ENCODE data around the gene BBS5.

DNA sequence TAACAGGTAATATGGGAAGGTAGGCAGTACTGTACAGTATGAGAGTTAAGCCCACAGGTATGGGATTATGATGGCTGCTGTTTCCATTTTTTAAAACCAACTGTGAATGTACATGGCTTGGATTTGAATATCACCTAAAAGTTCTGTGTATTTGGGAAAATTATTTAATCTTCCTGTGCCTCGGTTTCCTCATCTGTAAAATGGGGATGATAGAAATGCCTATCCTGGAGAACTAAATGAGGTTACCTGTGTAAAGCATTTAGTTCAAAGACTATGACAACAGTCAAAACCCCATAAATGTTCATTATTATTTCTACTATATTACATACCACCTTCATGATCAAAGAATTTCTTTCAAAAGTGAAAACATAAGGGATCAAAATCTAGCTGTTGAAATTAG, 33.8 kb downstream of the BBS5 start:
- TF ChIP-seq, protein P1, sequence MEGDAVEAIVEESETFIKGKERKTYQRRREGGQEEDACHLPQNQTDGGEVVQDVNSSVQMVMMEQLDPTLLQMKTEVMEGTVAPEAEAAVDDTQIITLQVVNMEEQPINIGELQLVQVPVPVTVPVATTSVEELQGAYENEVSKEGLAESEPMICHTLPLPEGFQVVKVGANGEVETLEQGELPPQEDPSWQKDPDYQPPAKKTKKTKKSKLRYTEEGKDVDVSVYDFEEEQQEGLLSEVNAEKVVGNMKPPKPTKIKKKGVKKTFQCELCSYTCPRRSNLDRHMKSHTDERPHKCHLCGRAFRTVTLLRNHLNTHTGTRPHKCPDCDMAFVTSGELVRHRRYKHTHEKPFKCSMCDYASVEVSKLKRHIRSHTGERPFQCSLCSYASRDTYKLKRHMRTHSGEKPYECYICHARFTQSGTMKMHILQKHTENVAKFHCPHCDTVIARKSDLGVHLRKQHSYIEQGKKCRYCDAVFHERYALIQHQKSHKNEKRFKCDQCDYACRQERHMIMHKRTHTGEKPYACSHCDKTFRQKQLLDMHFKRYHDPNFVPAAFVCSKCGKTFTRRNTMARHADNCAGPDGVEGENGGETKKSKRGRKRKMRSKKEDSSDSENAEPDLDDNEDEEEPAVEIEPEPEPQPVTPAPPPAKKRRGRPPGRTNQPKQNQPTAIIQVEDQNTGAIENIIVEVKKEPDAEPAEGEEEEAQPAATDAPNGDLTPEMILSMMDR (conservative IDR thresholded peaks at IDR 0.05; ENCODE audit: low read depth in 2 of 2) = no peak
- TF ChIP-seq STAT1 (IDR thresholded peaks at IDR 0.05; ENCODE audit: unreplicated experiment) (no peak), POLR2AphosphoS5 (IDR thresholded peaks at IDR 0.05; ENCODE audit: low read depth) (no peak), ZNF331 (CRISPR knock-in tag; IDR thresholded peaks at IDR 0.05; ENCODE audit: low read depth) (no peak), EZH2phosphoT487 (IDR thresholded peaks at IDR 0.05; ENCODE audit: unreplicated experiment) (no peak), EZH2 (IDR thresholded peaks at IDR 0.05; ENCODE audit: low read depth, unreplicated experiment) (no peak), CREB1 (CRISPR knock-in tag; IDR thresholded peaks at IDR 0.05; ENCODE audit: low read depth) (no peak)
- TF ChIP-seq, protein P2, sequence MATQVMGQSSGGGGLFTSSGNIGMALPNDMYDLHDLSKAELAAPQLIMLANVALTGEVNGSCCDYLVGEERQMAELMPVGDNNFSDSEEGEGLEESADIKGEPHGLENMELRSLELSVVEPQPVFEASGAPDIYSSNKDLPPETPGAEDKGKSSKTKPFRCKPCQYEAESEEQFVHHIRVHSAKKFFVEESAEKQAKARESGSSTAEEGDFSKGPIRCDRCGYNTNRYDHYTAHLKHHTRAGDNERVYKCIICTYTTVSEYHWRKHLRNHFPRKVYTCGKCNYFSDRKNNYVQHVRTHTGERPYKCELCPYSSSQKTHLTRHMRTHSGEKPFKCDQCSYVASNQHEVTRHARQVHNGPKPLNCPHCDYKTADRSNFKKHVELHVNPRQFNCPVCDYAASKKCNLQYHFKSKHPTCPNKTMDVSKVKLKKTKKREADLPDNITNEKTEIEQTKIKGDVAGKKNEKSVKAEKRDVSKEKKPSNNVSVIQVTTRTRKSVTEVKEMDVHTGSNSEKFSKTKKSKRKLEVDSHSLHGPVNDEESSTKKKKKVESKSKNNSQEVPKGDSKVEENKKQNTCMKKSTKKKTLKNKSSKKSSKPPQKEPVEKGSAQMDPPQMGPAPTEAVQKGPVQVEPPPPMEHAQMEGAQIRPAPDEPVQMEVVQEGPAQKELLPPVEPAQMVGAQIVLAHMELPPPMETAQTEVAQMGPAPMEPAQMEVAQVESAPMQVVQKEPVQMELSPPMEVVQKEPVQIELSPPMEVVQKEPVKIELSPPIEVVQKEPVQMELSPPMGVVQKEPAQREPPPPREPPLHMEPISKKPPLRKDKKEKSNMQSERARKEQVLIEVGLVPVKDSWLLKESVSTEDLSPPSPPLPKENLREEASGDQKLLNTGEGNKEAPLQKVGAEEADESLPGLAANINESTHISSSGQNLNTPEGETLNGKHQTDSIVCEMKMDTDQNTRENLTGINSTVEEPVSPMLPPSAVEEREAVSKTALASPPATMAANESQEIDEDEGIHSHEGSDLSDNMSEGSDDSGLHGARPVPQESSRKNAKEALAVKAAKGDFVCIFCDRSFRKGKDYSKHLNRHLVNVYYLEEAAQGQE (IDR thresholded peaks at IDR 0.05; ENCODE audit: unreplicated experiment) = no peak
- TF ChIP-seq, protein P3, sequence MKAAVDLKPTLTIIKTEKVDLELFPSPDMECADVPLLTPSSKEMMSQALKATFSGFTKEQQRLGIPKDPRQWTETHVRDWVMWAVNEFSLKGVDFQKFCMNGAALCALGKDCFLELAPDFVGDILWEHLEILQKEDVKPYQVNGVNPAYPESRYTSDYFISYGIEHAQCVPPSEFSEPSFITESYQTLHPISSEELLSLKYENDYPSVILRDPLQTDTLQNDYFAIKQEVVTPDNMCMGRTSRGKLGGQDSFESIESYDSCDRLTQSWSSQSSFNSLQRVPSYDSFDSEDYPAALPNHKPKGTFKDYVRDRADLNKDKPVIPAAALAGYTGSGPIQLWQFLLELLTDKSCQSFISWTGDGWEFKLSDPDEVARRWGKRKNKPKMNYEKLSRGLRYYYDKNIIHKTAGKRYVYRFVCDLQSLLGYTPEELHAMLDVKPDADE (IDR thresholded peaks at IDR 0.05) = no peak

Measured in GM23338 (cell line).